Epithelial cell of alveolus of lung (primary cell): ENCODE data around the gene GAGE12J. TPM values are rescaled to one million over a fixed set of nuclear protein-coding genes. Genes with fewer than 3 reads are reported as not detected.

Source experiments
- total RNA-seq: library from RNA; depleted of rRNA; stranded (reverse); fragments of >200 nt; gene quantifications from 2 replicates; pipeline ENCODE4 v1.2.1, GENCODE V29; 2015

The GAGE12J gene, protein sequence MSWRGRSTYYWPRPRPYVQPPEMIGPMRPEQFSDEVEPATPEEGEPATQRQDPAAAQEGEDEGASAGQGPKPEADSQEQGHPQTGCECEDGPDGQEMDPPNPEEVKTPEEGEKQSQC
- total RNA-seq = not detected in 2 replicates

DNA sequence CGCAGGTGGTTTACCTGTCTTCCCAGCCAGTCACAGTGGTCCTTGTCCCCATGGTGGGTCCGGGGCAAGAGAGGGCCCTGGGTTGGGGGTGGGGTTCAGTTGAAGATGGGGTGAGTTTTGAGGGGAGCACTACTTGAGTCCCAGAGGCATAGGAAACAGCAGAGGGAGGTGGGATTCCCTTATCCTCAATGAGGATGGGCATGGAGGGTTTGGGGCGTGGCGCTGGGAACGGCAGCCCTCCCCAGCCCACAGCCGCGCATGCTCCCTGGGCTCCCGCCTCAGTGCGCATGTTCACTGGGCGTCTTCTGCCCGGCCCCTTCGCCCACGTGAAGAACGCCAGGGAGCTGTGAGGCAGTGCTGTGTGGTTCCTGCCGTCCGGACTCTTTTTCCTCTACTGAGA is at the start of gene GAGE12J:
Gene GAGE12J, plus strand, starts transcription at position 301 of the 400 bp plus-strand sequence. CDS start 1,157 bp downstream, outside the sequence.

DNA sequence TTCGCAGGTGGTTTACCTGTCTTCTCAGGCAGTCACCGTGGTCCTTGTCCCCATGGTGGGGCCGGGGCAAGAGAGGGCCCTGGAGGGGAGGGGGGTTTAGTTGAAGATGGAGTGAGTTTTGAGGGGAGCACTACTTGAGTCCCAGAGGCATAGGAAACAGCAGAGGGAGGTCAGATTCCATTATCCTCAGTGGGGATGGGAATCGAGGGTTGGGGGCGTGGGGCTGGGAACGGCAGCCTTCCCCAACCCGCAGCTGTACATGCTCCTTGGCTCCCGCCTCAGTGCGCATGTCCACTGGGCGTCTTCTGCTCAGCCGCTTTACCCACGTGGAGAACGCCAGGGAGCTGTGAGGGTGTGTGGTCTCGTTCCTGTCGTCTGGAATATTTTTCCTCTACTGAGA is 18.5 kb upstream of the GAGE12J start, which contains the start of gene GAGE10:
Gene GAGE10, plus strand, starts transcription at position 301 of the 400 bp plus-strand sequence. CDS start 1,214 bp downstream, outside the sequence.

DNA sequence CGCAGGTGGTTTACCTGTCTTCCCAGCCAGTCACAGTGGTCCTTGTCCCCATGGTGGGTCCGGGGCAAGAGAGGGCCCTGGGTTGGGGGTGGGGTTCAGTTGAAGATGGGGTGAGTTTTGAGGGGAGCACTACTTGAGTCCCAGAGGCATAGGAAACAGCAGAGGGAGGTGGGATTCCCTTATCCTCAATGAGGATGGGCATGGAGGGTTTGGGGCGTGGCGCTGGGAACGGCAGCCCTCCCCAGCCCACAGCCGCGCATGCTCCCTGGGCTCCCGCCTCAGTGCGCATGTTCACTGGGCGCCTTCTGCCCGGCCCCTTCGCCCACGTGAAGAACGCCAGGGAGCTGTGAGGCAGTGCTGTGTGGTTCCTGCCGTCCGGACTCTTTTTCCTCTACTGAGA is 9.4 kb downstream of the GAGE12J start, which contains the start of gene GAGE13:
Gene GAGE13, plus strand, starts transcription at position 301 of the 400 bp plus-strand sequence. CDS start 1,156 bp downstream, outside the sequence.

Other genes with a start within 250 kb of the GAGE12J start
- 27.6 and 31.5 TPM in 2 replicates for gene PRAF2, start 248.0 kb upstream of the GAGE12J start, total RNA-seq
- gene WDR45, start 242.2 kb upstream of the GAGE12J start, total RNA-seq = 58.1 and 64.8 TPM in 2 replicates
- gene GPKOW, start 198.3 kb upstream of the GAGE12J start, total RNA-seq = 23.1 and 25.0 TPM in 2 replicates
- gene MAGIX, start 159.3 kb upstream of the GAGE12J start, total RNA-seq = 0.40 and 3.4 TPM in 2 replicates
- gene PLP2, start 150.1 kb upstream of the GAGE12J start, total RNA-seq = 59.4 and 80.9 TPM in 2 replicates
- gene PRICKLE3, start 135.7 kb upstream of the GAGE12J start, total RNA-seq = 9.4 and 20.1 TPM in 2 replicates
- gene SYP, start 121.8 kb upstream of the GAGE12J start, total RNA-seq = 0.13 TPM in 1 of 2 replicates, not detected in the other
- gene CACNA1F, start 88.7 kb upstream of the GAGE12J start, total RNA-seq = not detected in 2 replicates
- 13.0 and 17.3 TPM in 2 replicates for gene CCDC22, start 86.6 kb upstream of the GAGE12J start, total RNA-seq
- 0.39 TPM in 1 of 2 replicates, not detected in the other for gene FOXP3, start 57.3 kb upstream of the GAGE12J start, total RNA-seq
- 1.9 and 2.5 TPM in 2 replicates for gene PPP1R3F, start 52.2 kb upstream of the GAGE12J start, total RNA-seq
- gene GAGE10, start 18.4 kb upstream of the GAGE12J start, total RNA-seq = not detected in 2 replicates
- not detected in 2 replicates for gene GAGE13, start 9.5 kb downstream of the GAGE12J start, total RNA-seq
- not detected in 2 replicates for gene GAGE12C, start 210.1 kb downstream of the GAGE12J start, total RNA-seq
- not detected in 2 replicates for gene GAGE12D, start 219.7 kb downstream of the GAGE12J start, total RNA-seq
- gene GAGE12E, start 229.3 kb downstream of the GAGE12J start, total RNA-seq = not detected in 2 replicates
- gene GAGE12F, start 238.8 kb downstream of the GAGE12J start, total RNA-seq = not detected in 2 replicates
- gene GAGE12G, start 248.4 kb downstream of the GAGE12J start, total RNA-seq = not detected in 2 replicates